Measurements from ENCODE around the gene P3H3. TPM values are rescaled to one million over a fixed set of nuclear protein-coding genes. Genes with fewer than 3 reads are reported as not detected.

P3H3 gene
- polyA plus RNA-seq, 1 donor (not counting 4 experiments of a cell fraction or from before 2014, with no cell fraction given) = 3.9 TPM

DNA sequence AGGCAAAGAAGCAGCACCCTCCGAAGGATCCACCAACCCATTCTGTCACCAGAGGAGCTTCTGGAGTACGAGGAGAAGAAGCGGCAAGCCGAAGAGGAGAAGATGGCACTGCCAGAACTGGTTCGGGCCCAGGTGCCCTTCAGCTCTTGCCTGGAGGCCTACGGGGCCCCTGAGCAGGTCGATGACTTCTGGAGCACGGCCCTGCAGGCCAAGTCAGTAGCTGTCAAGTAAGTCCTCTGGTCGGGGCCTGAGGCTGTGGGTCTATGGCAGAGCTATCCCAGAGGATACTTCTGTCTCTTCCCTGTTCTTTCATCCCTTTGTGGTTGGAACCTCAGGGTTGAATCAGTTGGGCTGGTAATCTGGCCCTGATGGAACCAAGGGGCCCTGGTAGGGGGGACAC is 33.2 kb downstream of the P3H3 start:
- H3K4me1 ChIP-seq (ENCODE audit: control insufficient read depth, extremely low read depth, insufficient read depth, low read length) = peaks cover under 1% of the 10 kb centered on the region
- no peak for DNase-seq (ENCODE audit: low read depth, low spot score)
- no peaks in the 10 kb centered on the region for H3K79me2 ChIP-seq (ENCODE audit: control insufficient read depth, insufficient read depth, low read length)
- H3K36me3 ChIP-seq (ENCODE audit: control insufficient read depth in 2 of 2, extremely low read depth in 1 of 2, insufficient read depth in 2 of 2, low read length in 2 of 2) = peaks cover 59 to 61% of the 10 kb centered on the region in 2 experiments
- no peak overlapping the region for H3K27ac ChIP-seq (ENCODE audit: control insufficient read depth, insufficient read depth, low read length)
- no peaks in the 10 kb centered on the region for H3K27me3 ChIP-seq (ENCODE audit: control insufficient read depth, extremely low read depth, insufficient read depth, low read length)
- no peak overlapping the region for H3K4me3 ChIP-seq (ENCODE audit: control insufficient read depth in 2 of 3, extremely low read depth in 1 of 3, insufficient read depth in 2 of 3, low read depth in 1 of 3, low read length in 3 of 3)
- no peak overlapping the region for H2AFZ ChIP-seq (ENCODE audit: control insufficient read depth, low read length)
- H3K4me2 ChIP-seq (ENCODE audit: control insufficient read depth, extremely low read depth, insufficient read depth, low read depth, low read length) = no peak overlapping the region
- H3K9me1 ChIP-seq (ENCODE audit: control insufficient read depth, extremely low read depth, insufficient read depth, low read length) = no peaks in the 10 kb centered on the region
- FAIRE-seq = no peak
- no peak overlapping the region for H3K9ac ChIP-seq (ENCODE audit: control insufficient read depth, extremely low read depth, insufficient read depth, low read length)
- no peaks in the 10 kb centered on the region for H4K20me1 ChIP-seq (ENCODE audit: control insufficient read depth, extremely low read depth, insufficient read depth, low read length)
- no peaks in the 10 kb centered on the region for H3K9me3 ChIP-seq (ENCODE audit: control insufficient read depth, low read depth, low read length)
- dilution Hi-C loops (cut with MboI; ENCODE audit: extremely low pct_ligation_motif_present, low sequenced_read_pairs) = no loop called here
- TF ChIP-seq EZH2 (IDR thresholded peaks at IDR 0.05; ENCODE audit: low read length) (no peak), CTCF (optimal IDR thresholded peaks at IDR 0.05 in 1 of 3, IDR thresholded peaks at IDR 0.05 in 1 of 3, conservative IDR thresholded peaks at IDR 0.05 in 1 of 3; ENCODE audit: extremely low read depth in 1 of 3, insufficient read depth in 2 of 3, low read length in 3 of 3) (no peak)

- peaks cover 7% of the 10 kb centered on the region for H3K79me2 ChIP-seq (ENCODE audit: control insufficient read depth, insufficient read depth, low read length)
- TF ChIP-seq CTCF (optimal IDR thresholded peaks at IDR 0.05 in 1 of 3, IDR thresholded peaks at IDR 0.05 in 1 of 3, conservative IDR thresholded peaks at IDR 0.05 in 1 of 3; ENCODE audit: extremely low read depth in 1 of 3, insufficient read depth in 2 of 3, low read length in 3 of 3) (no peak), EZH2 (IDR thresholded peaks at IDR 0.05; ENCODE audit: low read length) (no peak)
- no peak overlapping the region for H2AFZ ChIP-seq (ENCODE audit: control insufficient read depth, low read length)
- no peak for FAIRE-seq
- no peaks in the 10 kb centered on the region for H3K9me1 ChIP-seq (ENCODE audit: control insufficient read depth, extremely low read depth, insufficient read depth, low read length)
- H3K4me2 ChIP-seq (ENCODE audit: control insufficient read depth, extremely low read depth, insufficient read depth, low read depth, low read length) = no peak overlapping the region
- no peak for DNase-seq (ENCODE audit: low read depth, low spot score)
- H3K9ac ChIP-seq (ENCODE audit: control insufficient read depth, extremely low read depth, insufficient read depth, low read length) = no peak overlapping the region
- peaks cover 49 to 50% of the 10 kb centered on the region in 2 experiments for H3K36me3 ChIP-seq (ENCODE audit: control insufficient read depth in 2 of 2, extremely low read depth in 1 of 2, insufficient read depth in 2 of 2, low read length in 2 of 2)
- no peaks in the 10 kb centered on the region for H3K27me3 ChIP-seq (ENCODE audit: control insufficient read depth, extremely low read depth, insufficient read depth, low read length)
- H3K9me3 ChIP-seq (ENCODE audit: control insufficient read depth, low read depth, low read length) = no peaks in the 10 kb centered on the region
- H3K4me3 ChIP-seq (ENCODE audit: control insufficient read depth in 2 of 3, extremely low read depth in 1 of 3, insufficient read depth in 2 of 3, low read depth in 1 of 3, low read length in 3 of 3) = no peak overlapping the region
- H3K27ac ChIP-seq (ENCODE audit: control insufficient read depth, insufficient read depth, low read length) = no peak overlapping the region
- peaks cover 8% of the 10 kb centered on the region for H3K4me1 ChIP-seq (ENCODE audit: control insufficient read depth, extremely low read depth, insufficient read depth, low read length)
- H4K20me1 ChIP-seq (ENCODE audit: control insufficient read depth, extremely low read depth, insufficient read depth, low read length) = peaks cover under 1% of the 10 kb centered on the region
- dilution Hi-C loops (cut with MboI; ENCODE audit: extremely low pct_ligation_motif_present, low sequenced_read_pairs) = no loop called here
Observed at GRCh38 chr12:6863033-6863432, 34.8 kb downstream of the P3H3 start.

Measured in keratinocyte (primary cell).